B cell (primary cell): ENCODE measurements around the gene MEIKIN. TPM values are rescaled to one million over a fixed set of nuclear protein-coding genes. Genes with fewer than 3 reads are reported as not detected.

Source experiments
- ATAC-seq: fragments of 200-7000 bp; cut with Tn5 transposase; one replicate; pipeline ENCODE4 v1.10.0; 2021; ENCODE audit warnings: low read depth, mild to moderate bottlenecking, moderate number of reproducible peaks, moderate library complexity
- CTCF ChIA-PET: fragments of 350-600 bp; sonication (Branson Sonifier 250); formaldehyde crosslinking; loops from one replicate; lab custom pipeline; 2021; ENCODE audit warnings: antibody characterized with exemption, inconsistent platforms; lab: Charles Lee
- POLR2A ChIA-PET: fragments of 350-600 bp; sonication (Branson Sonifier 250); formaldehyde crosslinking; loops from one replicate; lab custom pipeline; 2021; ENCODE audit warnings: antibody characterized with exemption; lab: Charles Lee
- DNase-seq: peaks from one replicate; pipeline ENCODE4 v3.0.0; 2013
- H2AFZ ChIP-seq: 2 replicates; pipeline ENCODE4 v1.6.1; 2012; ENCODE audit warnings: mild to moderate bottlenecking, low read depth, low read length; ENCODE audit not compliant: insufficient read depth, poor library complexity, severe bottlenecking
- H3K27ac ChIP-seq, 2 donors: 1 replicate in 1 of 2; 2 replicates in 1 of 2; pipeline ENCODE4 v1.5.1; 2012 to 2013; ENCODE audit warnings: low read length in 2 of 2, mild to moderate bottlenecking in 2 of 2, moderate library complexity in 1 of 2
- H3K27me3 ChIP-seq, 4 experiments: fragments of 200-600 bp in 1 of 4; sonication (generic) in 1 of 4; replicated peaks in 1 of 4; 1 replicate in 2 of 4; 2 replicates in 2 of 4; pipeline versions ENCODE4 v1.6.1 to v1.7.0; 2013 to 2016; ENCODE audit warnings: low read length in 3 of 4, mild to moderate bottlenecking in 2 of 4, mixed read lengths in 1 of 4, moderate library complexity in 1 of 4; ENCODE audit not compliant: insufficient read depth in 4 of 4, control insufficient read depth in 3 of 4; ENCODE audit errors: control extremely low read depth in 1 of 4
- H3K36me3 ChIP-seq, 2 experiments: replicated peaks in 1 of 2; 1 replicate in 1 of 2; 2 replicates in 1 of 2; pipeline versions ENCODE4 v1.6.1 to v1.7.1; 2013; ENCODE audit warnings: low read length in 1 of 2; ENCODE audit not compliant: insufficient read depth in 2 of 2, control insufficient read depth in 1 of 2; ENCODE audit errors: control extremely low read depth in 1 of 2, extremely low read depth in 1 of 2
- H3K4me1 ChIP-seq, 2 donors: fragments of 200-600 bp in 1 of 2; sonication (generic) in 1 of 2; 1 replicate in 1 of 2; 2 replicates in 1 of 2; pipeline versions ENCODE4 v1.5.1 to v1.6.1; 2013 to 2017; ENCODE audit warnings: low read length in 2 of 2; ENCODE audit not compliant: control insufficient read depth in 2 of 2, insufficient read depth in 2 of 2
- H3K4me2 ChIP-seq: replicated peaks from 2 replicates; pipeline ENCODE3; 2012; ENCODE audit warnings: mild to moderate bottlenecking, low read depth, low read length; ENCODE audit not compliant: poor library complexity, severe bottlenecking
- H3K4me3 ChIP-seq, 5 experiments: fragments of 200-600 bp in 1 of 5; sonication (generic) in 1 of 5; 1 replicate in 3 of 5; 2 replicates in 2 of 5; pipeline versions ENCODE4 v1.5.1 to v1.7.0; 2011 to 2016; ENCODE audit warnings: low read length in 4 of 5, mild to moderate bottlenecking in 4 of 5, low read depth in 2 of 5, control low read depth in 1 of 5, moderate library complexity in 1 of 5; ENCODE audit not compliant: insufficient read depth in 1 of 5; ENCODE audit errors: control extremely low read depth in 1 of 5, extremely low read depth in 1 of 5
- H3K79me2 ChIP-seq: fragments of 200-600 bp; sonication (generic); one replicate; pipeline ENCODE4 v1.6.0; 2016; ENCODE audit warnings: low read length; ENCODE audit not compliant: control insufficient read depth, insufficient read depth
- H3K9ac ChIP-seq: fragments of 200-600 bp; sonication (generic); 2 replicates; pipeline ENCODE4 v1.6.1; 2017; ENCODE audit warnings: mild to moderate bottlenecking, low read length, moderate library complexity
- H3K9me3 ChIP-seq, 3 donors: one replicate each; pipeline versions ENCODE4 v1.6.1 to v1.7.1; 2013; ENCODE audit warnings: low read length in 2 of 3; ENCODE audit not compliant: control insufficient read depth in 2 of 3, insufficient read depth in 1 of 3; ENCODE audit errors: control extremely low read depth in 1 of 3
- H4K20me1 ChIP-seq: 2 replicates; pipeline ENCODE4 v1.6.0; 2012; ENCODE audit warnings: mild to moderate bottlenecking, low read length; ENCODE audit not compliant: insufficient read depth, control insufficient read depth, poor library complexity, severe bottlenecking
- H3K27ac Mint-ChIP-seq: one replicate; pipeline ENCODE4 v1.8.0; 2021; ENCODE audit warnings: mixed read lengths
- H3K27me3 Mint-ChIP-seq: one replicate; pipeline ENCODE4 v1.8.0; 2021; ENCODE audit warnings: mixed read lengths
- H3K4me1 Mint-ChIP-seq: one replicate; pipeline ENCODE4 v1.8.0; 2021; ENCODE audit warnings: mixed read lengths
- H3K4me3 Mint-ChIP-seq: one replicate; pipeline ENCODE4 v1.8.0; 2021; ENCODE audit warnings: mixed read lengths
- H3K9me3 Mint-ChIP-seq: one replicate; pipeline ENCODE4 v1.8.0; 2022; ENCODE audit warnings: mixed read lengths; ENCODE audit not compliant: insufficient read depth
- EZH2 ChIP-seq: IDR thresholded peaks from 2 replicates; pipeline ENCODE4 v1.6.1; 2012; ENCODE audit warnings: borderline replicate concordance, low read depth, mild to moderate bottlenecking, moderate library complexity, low read length; ENCODE audit not compliant: insufficient read depth, poor library complexity, severe bottlenecking
- WGBS: methylation state at CpG from one replicate; pipeline ENCODE4 v1.1.5; 2013; ENCODE audit warnings: missing lambda C conversion rate; ENCODE audit not compliant: insufficient coverage; 5-methylcytosine and 5-hydroxymethylcytosine counted together
- intact Hi-C: fragments of 100-400 bp; cut with micrococcal nuclease; formaldehyde crosslinking; loops from one replicate; pipeline ENCODE4 v1.10.0; 2022
- polyA plus RNA-seq: library from polyadenylated mRNA; depleted of rRNA; stranded (reverse); fragments of >200 nt; gene quantifications from 2 replicates; pipeline ENCODE4 v1.2.3, GENCODE V29; 2012
- total RNA-seq, 2 donors: library from RNA; stranded (reverse); fragments of 120-200 nt in 1 of 2; gene quantifications; 1 replicate in 1 of 2; 2 replicates in 1 of 2; pipeline versions ENCODE4 v1.2.3 to v1.2.4, GENCODE V29; 2013 to 2022
- TF ChIP-seq, protein P1 (sequence below): fragments of 200-600 bp; IDR thresholded peaks from one replicate; pipeline ENCODE4 v1.8.0; 2022; ENCODE audit warnings: antibody characterized with exemption, mild to moderate bottlenecking

Gene MEIKIN
- total and polyA plus RNA-seq, 2 donors (not counting 1 experiment from before 2014, with no cell fraction given) = not detected

DNA sequence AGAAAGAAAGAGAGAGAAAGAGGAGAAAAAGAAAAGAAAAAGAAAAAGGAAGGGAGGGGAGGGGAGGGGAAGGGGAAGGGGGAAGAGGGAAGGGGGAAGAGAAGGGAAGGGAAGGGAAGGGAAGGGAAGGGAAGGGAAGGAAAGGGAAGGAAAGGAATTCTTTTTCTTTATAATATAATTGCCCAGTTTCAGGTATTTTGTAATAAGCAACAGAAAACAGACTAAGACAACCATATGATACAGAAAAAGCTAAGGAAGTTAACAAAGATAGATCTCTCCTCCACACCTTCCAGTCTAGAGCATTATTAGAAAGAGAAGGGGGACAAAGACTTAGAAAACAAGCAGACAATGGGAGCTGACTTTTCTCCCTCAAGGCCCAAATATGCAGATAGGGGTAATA is 31.0 kb downstream of the MEIKIN start:
- intact Hi-C loops = no loop called here
- DNase-seq (no peak), ATAC-seq (no peak)
- H3K4me3 ChIP-seq = no peak overlapping the region
- peaks cover 4% of the 10 kb centered on the region for H3K9me3 Mint-ChIP-seq
- peaks cover 20% of the 10 kb centered on the region for H3K27me3 Mint-ChIP-seq
- H3K4me1 Mint-ChIP-seq = no peaks in the 10 kb centered on the region
- ChIA-PET POLR2A (no interaction called here), CTCF (no interaction called here)
- H3K27ac Mint-ChIP-seq = no peak overlapping the region
- H2AFZ ChIP-seq = no peak overlapping the region
- TF ChIP-seq, protein P1, sequence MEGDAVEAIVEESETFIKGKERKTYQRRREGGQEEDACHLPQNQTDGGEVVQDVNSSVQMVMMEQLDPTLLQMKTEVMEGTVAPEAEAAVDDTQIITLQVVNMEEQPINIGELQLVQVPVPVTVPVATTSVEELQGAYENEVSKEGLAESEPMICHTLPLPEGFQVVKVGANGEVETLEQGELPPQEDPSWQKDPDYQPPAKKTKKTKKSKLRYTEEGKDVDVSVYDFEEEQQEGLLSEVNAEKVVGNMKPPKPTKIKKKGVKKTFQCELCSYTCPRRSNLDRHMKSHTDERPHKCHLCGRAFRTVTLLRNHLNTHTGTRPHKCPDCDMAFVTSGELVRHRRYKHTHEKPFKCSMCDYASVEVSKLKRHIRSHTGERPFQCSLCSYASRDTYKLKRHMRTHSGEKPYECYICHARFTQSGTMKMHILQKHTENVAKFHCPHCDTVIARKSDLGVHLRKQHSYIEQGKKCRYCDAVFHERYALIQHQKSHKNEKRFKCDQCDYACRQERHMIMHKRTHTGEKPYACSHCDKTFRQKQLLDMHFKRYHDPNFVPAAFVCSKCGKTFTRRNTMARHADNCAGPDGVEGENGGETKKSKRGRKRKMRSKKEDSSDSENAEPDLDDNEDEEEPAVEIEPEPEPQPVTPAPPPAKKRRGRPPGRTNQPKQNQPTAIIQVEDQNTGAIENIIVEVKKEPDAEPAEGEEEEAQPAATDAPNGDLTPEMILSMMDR = no peak
- no peak for TF ChIP-seq EZH2
- no peaks in the 10 kb centered on the region for H4K20me1 ChIP-seq
- H3K36me3 ChIP-seq = no peaks in the 10 kb centered on the region
- H3K9ac ChIP-seq = no peak overlapping the region
- no peaks in the 10 kb centered on the region for H3K9me3 ChIP-seq
- H3K27me3 ChIP-seq = no peaks in the 10 kb centered on the region
- no peaks in the 10 kb centered on the region for H3K4me1 ChIP-seq
- no peak overlapping the region for H3K4me3 Mint-ChIP-seq
- no peaks in the 10 kb centered on the region for H3K79me2 ChIP-seq
- H3K27ac ChIP-seq = no peak overlapping the region
- H3K4me2 ChIP-seq = no peak overlapping the region

DNA sequence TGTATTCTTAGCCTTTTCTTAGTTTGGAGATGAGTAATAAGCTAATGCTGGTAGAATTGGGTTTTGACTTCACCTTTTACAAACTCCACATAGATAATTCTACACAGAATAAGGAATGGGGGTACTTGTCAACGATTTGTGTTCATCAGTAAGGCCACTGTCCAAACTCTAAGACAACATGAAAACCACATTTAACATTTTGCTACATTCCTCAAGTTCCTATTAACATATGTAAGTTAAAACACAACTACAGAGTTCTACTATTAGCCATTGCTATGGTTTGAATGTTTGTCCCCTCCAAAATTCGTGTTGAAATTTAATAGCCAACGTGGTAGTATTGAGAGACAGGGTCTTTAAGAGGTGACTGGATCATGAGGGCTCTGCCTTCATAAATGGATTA is 31.9 kb downstream of the MEIKIN start:
- no peak overlapping the region for H3K4me2 ChIP-seq
- ChIA-PET CTCF (no interaction called here), POLR2A (no interaction called here)
- no peaks in the 10 kb centered on the region for H3K9me3 ChIP-seq
- DNase-seq (no peak), ATAC-seq (no peak)
- no peaks in the 10 kb centered on the region for H4K20me1 ChIP-seq
- peaks cover 6% of the 10 kb centered on the region for H3K9me3 Mint-ChIP-seq
- no peak overlapping the region for H3K4me3 Mint-ChIP-seq
- no peak overlapping the region for H3K4me3 ChIP-seq
- intact Hi-C loops = no loop called here
- H3K27ac Mint-ChIP-seq = no peak overlapping the region
- WGBS = no CpG with 5 or more reads among the region's 3 CpGs
- peaks cover 24% of the 10 kb centered on the region for H3K27me3 Mint-ChIP-seq
- TF ChIP-seq EZH2 = no peak
- TF ChIP-seq, protein P1 = no peak
- no peaks in the 10 kb centered on the region for H3K79me2 ChIP-seq
- H3K36me3 ChIP-seq = no peaks in the 10 kb centered on the region
- H3K9ac ChIP-seq = no peak overlapping the region
- no peaks in the 10 kb centered on the region for H3K27me3 ChIP-seq
- no peaks in the 10 kb centered on the region for H3K4me1 ChIP-seq
- no peak overlapping the region for H2AFZ ChIP-seq
- no peaks in the 10 kb centered on the region for H3K4me1 Mint-ChIP-seq
- no peak overlapping the region for H3K27ac ChIP-seq
